ENCODE results near the gene KLRK1.
"Not testable (repeated sequence)": the region's sequence is repeated elsewhere in the genome, so short reads cannot be mapped to it uniquely, and the experiment has no call there.

KLRK1 gene

GRCh38 chr12:10369557-10370415 is 20.1 kb downstream of the KLRK1 start:
- Histone ChIP-seq H3K27me3 (ENCODE audit: control insufficient read depth, insufficient read depth, low read length) (no peaks in the 10 kb centered on the region), H3K4me1 (ENCODE audit: control insufficient read depth, insufficient read depth, low read length) (peaks cover 6% of the 10 kb centered on the region), H3K27ac (ENCODE audit: low read length) (no peak overlapping the region), H3K36me3 (ENCODE audit: control insufficient read depth, insufficient read depth, low read length) (no peaks in the 10 kb centered on the region; the same call in 1 of the 2 replicates), H3K9me3 (ENCODE audit: control insufficient read depth, insufficient read depth, low read length) (no peaks in the 10 kb centered on the region), H3K4me3 (ENCODE audit: low read length) (no peak overlapping the region)
- no peak for DNase-seq (ENCODE audit: low read depth, low spot score)
- WGBS (ENCODE audit: insufficient coverage, insufficient read length), result no CpG with 5 or more reads among the region's 8 CpGs

GRCh38 chr12:10368206-10369171 is 21.4 kb downstream of the KLRK1 start:
- no peak for DNase-seq (ENCODE audit: low read depth, low spot score)
- H3K4me1 ChIP-seq (ENCODE audit: control insufficient read depth, insufficient read depth, low read length), result peaks cover 10% of the 10 kb centered on the region
- no peak overlapping the region for H3K27ac ChIP-seq (ENCODE audit: low read length)
- H3K27me3 ChIP-seq (ENCODE audit: control insufficient read depth, insufficient read depth, low read length), result no peaks in the 10 kb centered on the region
- no peaks in the 10 kb centered on the region; the same call in 1 of the 2 replicates for H3K36me3 ChIP-seq (ENCODE audit: control insufficient read depth, insufficient read depth, low read length)
- 100% methylated on average over 1 of the region's 10 CpGs for WGBS (ENCODE audit: insufficient coverage, insufficient read length)
- H3K4me3 ChIP-seq (ENCODE audit: low read length), result no peak overlapping the region
- H3K9me3 ChIP-seq (ENCODE audit: control insufficient read depth, insufficient read depth, low read length), result no peaks in the 10 kb centered on the region

- H3K27me3 ChIP-seq (ENCODE audit: control insufficient read depth, insufficient read depth, low read length); DNase-seq (ENCODE audit: low read depth, low spot score); H3K27ac ChIP-seq (ENCODE audit: low read length); H3K4me1 ChIP-seq (ENCODE audit: control insufficient read depth, insufficient read depth, low read length); H3K4me3 ChIP-seq (ENCODE audit: low read length); H3K9me3 ChIP-seq (ENCODE audit: control insufficient read depth, insufficient read depth, low read length); H3K36me3 ChIP-seq (ENCODE audit: control insufficient read depth, insufficient read depth, low read length): not testable (repeated sequence)
- no CpG with 5 or more reads among the region's 4 CpGs for WGBS (ENCODE audit: insufficient coverage, insufficient read length)
Measured at GRCh38 chr12:10367714-10368113, 22.1 kb downstream of the KLRK1 start.

- Histone ChIP-seq H3K36me3 (ENCODE audit: control insufficient read depth, insufficient read depth, low read length) (no peaks in the 10 kb centered on the region; the same call in 1 of the 2 replicates), H3K4me3 (ENCODE audit: low read length) (no peak overlapping the region), H3K4me1 (ENCODE audit: control insufficient read depth, insufficient read depth, low read length) (peaks cover 7% of the 10 kb centered on the region), H3K27ac (ENCODE audit: low read length) (no peak overlapping the region), H3K9me3 (ENCODE audit: control insufficient read depth, insufficient read depth, low read length) (no peaks in the 10 kb centered on the region), H3K27me3 (ENCODE audit: control insufficient read depth, insufficient read depth, low read length) (no peaks in the 10 kb centered on the region)
- DNase-seq (ENCODE audit: low read depth, low spot score), result no peak
Measured at GRCh38 chr12:10366875-10367274, 23.0 kb downstream of the KLRK1 start.

GRCh38 chr12:10365696-10366405 is 24.0 kb downstream of the KLRK1 start:
- H3K4me1 ChIP-seq (ENCODE audit: control insufficient read depth, insufficient read depth, low read length), result peaks cover 7% of the 10 kb centered on the region
- H3K27me3 ChIP-seq (ENCODE audit: control insufficient read depth, insufficient read depth, low read length), result no peaks in the 10 kb centered on the region
- no peaks in the 10 kb centered on the region for H3K9me3 ChIP-seq (ENCODE audit: control insufficient read depth, insufficient read depth, low read length)
- no peak overlapping the region for H3K27ac ChIP-seq (ENCODE audit: low read length)
- WGBS (ENCODE audit: insufficient coverage, insufficient read length), result no CpG with 5 or more reads among the region's 6 CpGs
- no peaks in the 10 kb centered on the region; the same call in 1 of the 2 replicates for H3K36me3 ChIP-seq (ENCODE audit: control insufficient read depth, insufficient read depth, low read length)
- H3K4me3 ChIP-seq (ENCODE audit: low read length), result no peak overlapping the region
- no peak for DNase-seq (ENCODE audit: low read depth, low spot score)

DNA sequence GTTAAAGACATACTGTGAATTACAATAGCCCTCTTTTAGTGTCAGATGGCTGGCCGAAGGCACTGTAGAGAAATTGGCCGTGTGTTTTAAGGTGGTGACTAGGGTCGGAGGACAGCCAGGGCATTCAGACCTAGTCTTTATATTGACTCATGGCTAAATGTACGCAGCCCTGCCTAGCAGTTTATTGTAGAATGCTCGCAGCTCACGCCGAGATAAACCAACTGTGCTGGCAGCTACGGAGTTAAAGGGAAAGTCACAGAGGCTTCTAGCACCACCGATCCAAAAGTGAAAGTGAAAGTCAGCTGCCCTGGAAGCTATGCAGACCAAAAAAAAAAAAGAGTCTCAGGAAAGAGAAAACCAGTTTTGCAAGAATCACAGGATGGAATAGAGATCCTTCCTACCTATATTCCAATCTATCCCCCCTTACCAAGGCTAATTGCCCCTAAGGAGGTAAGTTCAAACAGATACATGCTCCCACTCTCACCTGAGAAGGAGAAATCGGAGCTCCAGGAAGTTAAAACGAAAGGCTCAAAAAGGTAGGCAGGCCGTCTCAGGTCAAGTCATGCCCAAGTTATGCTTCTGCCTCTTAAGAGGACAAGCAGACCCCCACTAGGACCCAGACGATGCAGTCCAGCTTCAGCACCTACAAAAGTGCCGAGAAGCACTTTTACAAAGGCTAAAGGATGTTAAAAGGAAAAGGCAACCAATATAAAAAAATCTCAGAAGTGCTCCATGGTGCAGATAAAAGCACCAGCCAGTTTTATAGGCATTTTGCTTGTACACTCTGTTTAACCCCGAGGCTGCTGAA is 24.8 kb downstream of the KLRK1 start:
- Histone ChIP-seq H3K36me3 (ENCODE audit: control insufficient read depth, insufficient read depth, low read length) (no peaks in the 10 kb centered on the region; the same call in 1 of the 2 replicates), H3K27ac (ENCODE audit: low read length) (no peak overlapping the region), H3K9me3 (ENCODE audit: control insufficient read depth, insufficient read depth, low read length) (no peaks in the 10 kb centered on the region), H3K4me3 (ENCODE audit: low read length) (peak overlapping the region; percentile 41; the same call in 1 of the 2 replicates), H3K27me3 (ENCODE audit: control insufficient read depth, insufficient read depth, low read length) (no peaks in the 10 kb centered on the region), H3K4me1 (ENCODE audit: control insufficient read depth, insufficient read depth, low read length) (peaks cover 9% of the 10 kb centered on the region; the same call in 1 of the 2 replicates)
- no CpG with 5 or more reads among the region's 15 CpGs for WGBS (ENCODE audit: insufficient coverage, insufficient read length)
- DNase-seq (ENCODE audit: low read depth, low spot score), result peak; percentile 45

GRCh38 chr12:10363914-10364814 is 25.7 kb downstream of the KLRK1 start:
- no peak overlapping the region for H3K27ac ChIP-seq (ENCODE audit: low read length)
- H3K4me1 ChIP-seq (ENCODE audit: control insufficient read depth, insufficient read depth, low read length), result peaks cover 9% of the 10 kb centered on the region; the same call in 1 of the 2 replicates
- no CpG with 5 or more reads among the region's 19 CpGs for WGBS (ENCODE audit: insufficient coverage, insufficient read length)
- H3K36me3 ChIP-seq (ENCODE audit: control insufficient read depth, insufficient read depth, low read length), result no peaks in the 10 kb centered on the region; the same call in 1 of the 2 replicates
- H3K27me3 ChIP-seq (ENCODE audit: control insufficient read depth, insufficient read depth, low read length), result no peaks in the 10 kb centered on the region
- no peak for DNase-seq (ENCODE audit: low read depth, low spot score)
- H3K9me3 ChIP-seq (ENCODE audit: control insufficient read depth, insufficient read depth, low read length), result no peaks in the 10 kb centered on the region
- H3K4me3 ChIP-seq (ENCODE audit: low read length), result peak overlapping the region; percentile 41; the same call in 1 of the 2 replicates

DNA sequence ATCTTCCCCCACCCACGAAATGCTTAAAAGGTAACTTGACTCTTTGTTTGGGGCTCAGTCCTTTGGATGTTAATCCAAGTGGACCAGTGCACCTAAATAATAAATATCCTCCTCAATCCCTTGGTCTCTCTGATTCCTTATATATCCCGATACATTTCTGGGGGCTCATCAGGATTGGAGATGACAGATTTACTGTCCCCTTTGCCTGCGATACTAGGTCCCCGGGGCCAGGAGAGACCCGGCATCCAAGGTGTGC is 26.3 kb downstream of the KLRK1 start:
- Histone ChIP-seq H3K36me3 (ENCODE audit: control insufficient read depth, insufficient read depth, low read length) (no peaks in the 10 kb centered on the region; the same call in 1 of the 2 replicates), H3K4me1 (ENCODE audit: control insufficient read depth, insufficient read depth, low read length) (peaks cover 9% of the 10 kb centered on the region; the same call in 1 of the 2 replicates), H3K27ac (ENCODE audit: low read length) (no peak overlapping the region), H3K9me3 (ENCODE audit: control insufficient read depth, insufficient read depth, low read length) (no peaks in the 10 kb centered on the region), H3K27me3 (ENCODE audit: control insufficient read depth, insufficient read depth, low read length) (no peaks in the 10 kb centered on the region), H3K4me3 (ENCODE audit: low read length) (no peak overlapping the region)
- DNase-seq (ENCODE audit: low read depth, low spot score), result no peak
- WGBS (ENCODE audit: insufficient coverage, insufficient read length), result no CpG with 5 or more reads among the region's 5 CpGs
